ENCODE data around the gene UNC93B1.
A peak's percentile ranks its signal among the peaks of the same experiment; 100 is the strongest.

The UNC93B1 gene

DNA sequence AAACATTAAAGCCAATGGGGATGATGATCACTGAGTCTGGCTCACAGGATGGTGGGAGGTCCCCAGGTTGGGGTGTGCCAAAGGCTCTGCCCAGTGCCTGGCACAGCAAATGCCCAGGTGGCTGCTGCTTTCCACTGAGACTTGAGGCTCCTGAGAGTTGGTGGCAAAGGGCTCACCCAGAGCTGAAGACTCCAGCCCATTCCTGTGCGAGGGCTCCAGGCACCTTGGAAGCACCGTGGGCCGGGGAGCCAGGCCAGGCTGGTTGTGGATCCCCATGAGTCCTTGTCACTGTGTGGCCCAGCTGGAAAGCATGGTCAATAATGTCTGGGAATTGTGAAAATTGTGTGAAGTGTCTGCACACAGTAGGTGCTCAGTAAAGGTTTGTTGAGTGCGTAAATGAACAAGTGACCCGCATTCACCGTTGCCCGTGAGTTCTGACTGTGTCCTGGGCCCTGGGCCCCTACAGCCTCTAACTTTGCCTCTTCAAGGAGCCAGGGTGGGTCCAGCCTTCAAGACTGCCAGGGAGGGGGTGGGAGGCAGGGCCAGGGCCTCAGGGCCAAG, 2.8 kb upstream of the UNC93B1 start:
- TF ChIP-seq CTCF (IDR thresholded peaks at IDR 0.05; ENCODE audit: insufficient read depth, low read length, poor library complexity, severe bottlenecking): no peak
- Histone ChIP-seq H3K27me3 (replicated peaks; ENCODE audit: control insufficient read depth, insufficient read depth, low read length) (no peaks in the 10 kb centered on the region), H3K36me3 (ENCODE audit: control insufficient read depth, insufficient read depth, low read length) (no peaks in the 10 kb centered on the region; the same call in 1 of the 2 replicates), H3K4me3 (replicated peaks; ENCODE audit: low read depth, low read length) (no peak overlapping the region)
- DNase-seq (ENCODE audit: extremely low read depth, insufficient read length): no peak

- Histone ChIP-seq H3K27me3 (replicated peaks; ENCODE audit: control insufficient read depth, insufficient read depth, low read length) (no peaks in the 10 kb centered on the region), H3K4me3 (replicated peaks; ENCODE audit: low read depth, low read length) (peak overlapping the region; percentile 67), H3K36me3 (ENCODE audit: control insufficient read depth, insufficient read depth, low read length) (no peaks in the 10 kb centered on the region; the same call in 1 of the 2 replicates)
- DNase-seq (ENCODE audit: extremely low read depth, insufficient read length): no peak
- no peak for TF ChIP-seq CTCF (IDR thresholded peaks at IDR 0.05; ENCODE audit: insufficient read depth, low read length, poor library complexity, severe bottlenecking)
Observed at GRCh38 chr11:68004551-68005335, 846 bp upstream of the UNC93B1 start.

DNA sequence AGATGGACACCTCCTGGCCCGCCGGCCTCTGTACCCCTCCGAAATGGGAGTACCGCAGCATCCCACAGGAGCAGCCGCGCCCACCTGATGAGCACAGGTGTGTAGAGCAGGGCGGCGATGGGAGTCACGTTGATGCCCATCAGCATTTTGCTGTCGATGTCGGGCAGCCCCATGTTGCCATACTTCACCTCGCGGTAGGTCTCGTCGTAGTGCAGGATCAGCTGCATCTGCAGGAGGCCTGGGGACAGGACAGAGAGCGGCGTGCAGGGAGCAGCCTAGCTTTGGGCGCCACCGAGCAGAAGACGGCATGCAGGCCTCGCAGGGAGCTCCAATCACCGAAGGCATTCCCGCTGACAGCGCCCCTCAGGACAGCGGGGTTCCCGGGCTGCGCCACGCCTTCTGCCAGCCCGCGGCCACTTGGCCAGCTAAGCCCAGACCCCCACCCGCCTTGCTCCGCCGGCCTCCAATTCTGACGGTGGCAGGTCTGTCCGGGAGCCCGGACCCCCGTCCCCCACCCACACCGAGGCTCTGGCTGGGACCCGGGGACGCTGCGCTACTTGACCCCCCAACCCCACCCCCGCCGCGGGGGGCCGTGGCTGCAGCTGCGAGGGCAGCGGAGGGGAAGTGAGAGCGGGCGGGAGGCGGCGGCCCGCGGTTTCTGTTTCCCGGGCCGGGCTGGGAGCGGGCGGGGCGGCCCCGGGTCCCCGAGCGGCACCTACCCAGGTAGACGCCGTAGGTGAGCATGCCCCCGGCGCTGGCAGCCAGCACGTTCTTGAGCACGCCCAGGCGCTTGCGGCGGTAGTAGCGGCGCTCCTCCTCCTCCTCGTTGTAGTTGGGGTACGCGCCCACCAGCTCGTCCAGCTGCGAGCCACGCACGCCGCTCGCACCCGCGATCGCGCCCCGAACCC, 705 bp downstream of the UNC93B1 start:
- TF ChIP-seq CTCF (IDR thresholded peaks at IDR 0.05; ENCODE audit: insufficient read depth, low read length, poor library complexity, severe bottlenecking): no peak
- Histone ChIP-seq H3K36me3 (ENCODE audit: control insufficient read depth, insufficient read depth, low read length) (peaks cover 2% of the 10 kb centered on the region), H3K27me3 (replicated peaks; ENCODE audit: control insufficient read depth, insufficient read depth, low read length) (no peaks in the 10 kb centered on the region), H3K4me3 (replicated peaks; ENCODE audit: low read depth, low read length) (peak overlapping the region; percentile 67)
- DNase-seq (ENCODE audit: extremely low read depth, insufficient read length): peak; percentile 74

DNA sequence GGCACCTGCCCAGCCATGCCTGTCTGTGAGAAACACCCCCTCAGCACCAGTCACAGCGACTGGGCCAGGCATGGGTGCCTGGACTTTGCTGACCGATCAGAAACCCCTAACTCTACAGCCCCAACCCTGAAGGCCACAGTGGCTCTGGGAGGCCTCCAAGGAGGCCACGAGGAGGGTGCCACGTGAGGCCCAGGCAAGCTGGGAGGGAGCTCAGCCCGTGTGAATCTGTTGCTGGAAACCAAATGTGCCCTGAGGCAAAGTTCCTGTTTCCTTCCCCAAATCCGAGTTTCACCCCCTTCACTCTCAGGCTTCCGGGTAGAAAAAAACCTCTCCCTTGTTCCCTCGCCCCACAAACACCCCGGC, 1.3 kb downstream of the UNC93B1 start:
- peak; percentile 70 for DNase-seq (ENCODE audit: extremely low read depth, insufficient read length)
- Histone ChIP-seq H3K36me3 (ENCODE audit: control insufficient read depth, insufficient read depth, low read length) (peaks cover 5% of the 10 kb centered on the region), H3K27me3 (replicated peaks; ENCODE audit: control insufficient read depth, insufficient read depth, low read length) (no peaks in the 10 kb centered on the region), H3K4me3 (replicated peaks; ENCODE audit: low read depth, low read length) (peak overlapping the region; percentile 67)
- no peak for TF ChIP-seq CTCF (IDR thresholded peaks at IDR 0.05; ENCODE audit: insufficient read depth, low read length, poor library complexity, severe bottlenecking)

DNA sequence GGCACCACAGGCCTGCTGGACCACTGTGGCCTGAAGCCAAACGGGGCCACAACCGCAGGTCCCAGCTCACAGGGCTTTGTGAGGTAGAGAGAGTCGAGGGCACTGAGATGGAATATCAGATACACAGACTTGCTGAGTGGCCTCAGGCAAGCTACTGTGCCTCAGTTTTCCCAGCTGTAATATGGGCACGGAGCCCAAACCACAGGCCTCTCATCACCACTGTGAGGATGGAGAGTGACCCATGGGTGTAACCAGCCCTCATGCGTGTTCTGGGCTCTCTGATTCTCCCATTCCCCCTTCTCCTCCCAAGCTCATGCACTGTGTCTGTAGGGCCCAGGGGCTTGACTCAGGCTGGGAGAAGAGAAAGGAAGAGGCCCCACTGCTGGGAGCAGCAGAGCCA, 4.2 kb downstream of the UNC93B1 start:
- Histone ChIP-seq H3K36me3 (ENCODE audit: control insufficient read depth, insufficient read depth, low read length) (peaks cover 14% of the 10 kb centered on the region), H3K4me3 (replicated peaks; ENCODE audit: low read depth, low read length) (no peak overlapping the region), H3K27me3 (replicated peaks; ENCODE audit: control insufficient read depth, insufficient read depth, low read length) (no peaks in the 10 kb centered on the region)
- DNase-seq (ENCODE audit: extremely low read depth, insufficient read length): no peak
- TF ChIP-seq CTCF (IDR thresholded peaks at IDR 0.05; ENCODE audit: insufficient read depth, low read length, poor library complexity, severe bottlenecking): no peak

All from GM06990 (cell line).